SU-DHL-6 (cell line): Measurements from ENCODE around the gene RAB10.

Experiments used
- CTCF ChIP-seq: fragments of 200-600 bp; sonication (generic); IDR thresholded peaks from one replicate; pipeline ENCODE4 v1.5.1; 2017; ENCODE audit warnings: antibody characterized with exemption, mild to moderate bottlenecking, low read length, moderate library complexity; ENCODE audit not compliant: insufficient read depth, poor library complexity, severe bottlenecking
- EZH2phosphoT487 ChIP-seq: fragments of 200-600 bp; sonication (generic), shearing (Covaris generic); conservative IDR thresholded peaks from 2 replicates; pipeline ENCODE4 v1.6.1; 2018; ENCODE audit warnings: mild to moderate bottlenecking, antibody characterized with exemption, low read length, moderate library complexity, mixed read lengths

GRCh38 chr2:26054598-26055348 lies 20.9 kb downstream of the RAB10 start:
- no peak for TF ChIP-seq CTCF
- TF ChIP-seq EZH2phosphoT487 = no peak
